PC-3 (cell line): ENCODE results near the gene BNIP1. TPM values are rescaled to one million over a fixed set of nuclear protein-coding genes. Genes with fewer than 3 reads are reported as not detected.

Experiments used
- ATAC-seq: fragments of 200-7000 bp; cut with Tn5 transposase; 2 replicates; pipeline ENCODE4 v1.9.1; 2020; ENCODE audit warnings: mild to moderate bottlenecking, moderate library complexity
- BruUV-seq: library from RNA; stranded (reverse); fragments of 400-500 nt; replicated peaks from 2 replicates; lab custom pipeline; 2021; lab: Mats Ljungman, UMichigan
- CTCF ChIA-PET: fragments of 300-600 bp; sonication (Branson Sonifier 250); formaldehyde crosslinking; loops from one replicate; lab custom pipeline; 2022; ENCODE audit warnings: antibody characterized with exemption; lab: Charles Lee
- POLR2A ChIA-PET: fragments of 300-600 bp; sonication (Branson Sonifier 250); formaldehyde crosslinking; loops from one replicate; lab custom pipeline; 2022; ENCODE audit warnings: antibody characterized with exemption; ENCODE audit not compliant: unreplicated experiment; lab: Charles Lee
- DNase-seq: peaks from one replicate; pipeline ENCODE4 v3.0.0-alpha.2; 2015
- H2AFZ ChIP-seq: fragments of 300-600 bp; sonication (generic); 2 replicates; pipeline ENCODE4 v1.6.0; 2016; ENCODE audit warnings: antibody characterized with exemption, low read length
- H3F3A ChIP-seq: fragments of 300-600 bp; sonication (generic); one replicate; pipeline ENCODE4 v1.6.0; 2017; ENCODE audit warnings: antibody characterized with exemption, low read length, control low read depth, mild to moderate bottlenecking; ENCODE audit not compliant: unreplicated experiment
- H3K27ac ChIP-seq: fragments of 300-600 bp; sonication (generic); 2 replicates; pipeline ENCODE4 v1.5.1; 2016; ENCODE audit warnings: mild to moderate bottlenecking, low read length
- H3K27me3 ChIP-seq: fragments of 300-600 bp; sonication (generic); 2 replicates; pipeline ENCODE4 v1.6.1; 2016; ENCODE audit warnings: low read length, mixed read lengths
- H3K36me3 ChIP-seq: fragments of 300-600 bp; sonication (generic); 2 replicates; pipeline ENCODE4 v1.6.1; 2016; ENCODE audit warnings: low read depth, mixed run types, low read length, mixed read lengths
- H3K4me1 ChIP-seq: fragments of 300-600 bp; sonication (generic); 2 replicates; pipeline ENCODE4 v1.5.1; 2016; ENCODE audit warnings: low read length; ENCODE audit not compliant: insufficient read depth
- H3K4me2 ChIP-seq: fragments of 300-600 bp; sonication (generic); 2 replicates; pipeline ENCODE4 v1.6.0; 2016; ENCODE audit warnings: low read length
- H3K4me3 ChIP-seq: fragments of 300-600 bp; sonication (generic); 2 replicates; pipeline ENCODE4 v1.5.1; 2016; ENCODE audit warnings: mild to moderate bottlenecking, low read length, mixed read lengths
- H3K79me2 ChIP-seq: fragments of 300-600 bp; sonication (generic); 2 replicates; pipeline ENCODE4 v1.6.1; 2017; ENCODE audit warnings: low read length, mixed read lengths
- H3K9ac ChIP-seq: fragments of 300-600 bp; sonication (generic); 2 replicates; pipeline ENCODE4 v1.6.0; 2016; ENCODE audit warnings: mild to moderate bottlenecking, low read length
- H3K9me2 ChIP-seq: fragments of 300-600 bp; sonication (generic); replicated peaks from 2 replicates; pipeline ENCODE4 v1.6.1; 2016; ENCODE audit warnings: mixed run types, low read length, mixed read lengths
- H3K9me3 ChIP-seq: fragments of 300-600 bp; sonication (generic); 2 replicates; pipeline ENCODE4 v1.6.1; 2016; ENCODE audit warnings: low read length, mixed read lengths
- H4K20me1 ChIP-seq: fragments of 300-600 bp; sonication (generic); 2 replicates; pipeline ENCODE4 v1.6.1; 2016; ENCODE audit warnings: low read length, mixed read lengths
- CTCF ChIP-seq: fragments of 300-600 bp; sonication (generic); conservative IDR thresholded peaks from 2 replicates; pipeline ENCODE4 v1.5.1; 2017; ENCODE audit warnings: antibody characterized with exemption, low read depth, mild to moderate bottlenecking, low read length
- EZH2 ChIP-seq: fragments of 300-600 bp; sonication (generic); IDR thresholded peaks from one replicate; pipeline ENCODE4 v1.6.1; 2017; ENCODE audit warnings: antibody characterized with exemption, mild to moderate bottlenecking, low read length; ENCODE audit not compliant: unreplicated experiment
- EZH2phosphoT487 ChIP-seq: fragments of 300-600 bp; sonication (generic); IDR thresholded peaks from 2 replicates; pipeline ENCODE4 v1.6.1; 2018; ENCODE audit warnings: mild to moderate bottlenecking, antibody characterized with exemption, low read length, borderline replicate concordance
- intact Hi-C: fragments of 100-400 bp; cut with micrococcal nuclease; formaldehyde crosslinking; loops from 2 replicates; pipeline ENCODE4 v1.9.0; 2023
- total RNA-seq: library from RNA; depleted of rRNA; stranded (reverse); fragments of >200 nt; gene quantifications from 2 replicates; pipeline ENCODE4 v1.2.3, GENCODE V29; 2014

The BNIP1 gene
- total RNA-seq, 1 experiment from 2014 or later: 21.5 TPM

GRCh38 chr5:173191015-173191414 lies 46.7 kb downstream of the BNIP1 start:
- no peaks in the 10 kb centered on the region for H3K9me2 ChIP-seq
- H3K4me3 ChIP-seq: no peak overlapping the region
- H3K36me3 ChIP-seq: no peaks in the 10 kb centered on the region
- no peak overlapping the region for H3K27ac ChIP-seq
- H4K20me1 ChIP-seq: no peaks in the 10 kb centered on the region
- no peak overlapping the region for H2AFZ ChIP-seq
- H3K4me1 ChIP-seq: no peaks in the 10 kb centered on the region
- no peak for DNase-seq
- no peak overlapping the region for H3K9ac ChIP-seq
- no TSS peak for BruUV-seq
- POLR2A ChIA-PET: no interaction called here
- intact Hi-C loops: no loop called here
- no peaks in the 10 kb centered on the region for H3K79me2 ChIP-seq
- H3K27me3 ChIP-seq: no peaks in the 10 kb centered on the region
- no peak overlapping the region for H3K4me2 ChIP-seq
- CTCF ChIA-PET: no interaction called here
- H3K9me3 ChIP-seq: no peaks in the 10 kb centered on the region
- TF ChIP-seq EZH2: no peak
- no peak for TF ChIP-seq EZH2phosphoT487
- no peak for TF ChIP-seq CTCF
- no peaks in the 10 kb centered on the region for H3F3A ChIP-seq
- ATAC-seq: no peak

GRCh38 chr5:173191561-173191960 lies 47.2 kb downstream of the BNIP1 start:
- ChIA-PET POLR2A (no interaction called here), CTCF (no interaction called here)
- no TSS peak for BruUV-seq
- Histone ChIP-seq H3K4me1 (no peaks in the 10 kb centered on the region), H3F3A (no peaks in the 10 kb centered on the region), H3K27me3 (no peaks in the 10 kb centered on the region), H4K20me1 (no peaks in the 10 kb centered on the region), H3K36me3 (no peaks in the 10 kb centered on the region), H3K79me2 (no peaks in the 10 kb centered on the region), H3K9ac (no peak overlapping the region), H3K27ac (no peak overlapping the region), H3K9me2 (no peaks in the 10 kb centered on the region), H3K4me3 (no peak overlapping the region), H3K9me3 (no peaks in the 10 kb centered on the region), H2AFZ (no peak overlapping the region), H3K4me2 (no peak overlapping the region)
- intact Hi-C loops: no loop called here
- ATAC-seq (no peak), DNase-seq (no peak)
- no peak for TF ChIP-seq EZH2phosphoT487
- no peak for TF ChIP-seq EZH2
- no peak for TF ChIP-seq CTCF

- Histone ChIP-seq H3K9me3 (no peaks in the 10 kb centered on the region), H3K9me2 (no peaks in the 10 kb centered on the region), H3K4me3 (no peak overlapping the region), H4K20me1 (no peaks in the 10 kb centered on the region), H3K27ac (no peak overlapping the region), H3K9ac (no peak overlapping the region), H3F3A (no peaks in the 10 kb centered on the region), H3K4me2 (no peak overlapping the region), H2AFZ (no peak overlapping the region), H3K27me3 (no peaks in the 10 kb centered on the region), H3K36me3 (no peaks in the 10 kb centered on the region), H3K4me1 (no peaks in the 10 kb centered on the region), H3K79me2 (no peaks in the 10 kb centered on the region)
- TF ChIP-seq EZH2phosphoT487 (no peak), CTCF (no peak)
- ChIA-PET POLR2A (no interaction called here), CTCF (no interaction called here)
- no TSS peak for BruUV-seq
- no peak for ATAC-seq
- DNase-seq: no peak
- intact Hi-C loops: no loop called here
These were observed 48.2 kb downstream of the BNIP1 start for GRCh38 chr5:173192561-173192960.
